ENCODE data around the gene OR7A5. TPM values are rescaled to one million over a fixed set of nuclear protein-coding genes. Genes with fewer than 3 reads are reported as not detected.

OR7A5 gene
- total and polyA plus RNA-seq, 2 of the 8 experiments (the other 6 are each of a cell fraction or from before 2014, with no cell fraction given) = not detected

DNA sequence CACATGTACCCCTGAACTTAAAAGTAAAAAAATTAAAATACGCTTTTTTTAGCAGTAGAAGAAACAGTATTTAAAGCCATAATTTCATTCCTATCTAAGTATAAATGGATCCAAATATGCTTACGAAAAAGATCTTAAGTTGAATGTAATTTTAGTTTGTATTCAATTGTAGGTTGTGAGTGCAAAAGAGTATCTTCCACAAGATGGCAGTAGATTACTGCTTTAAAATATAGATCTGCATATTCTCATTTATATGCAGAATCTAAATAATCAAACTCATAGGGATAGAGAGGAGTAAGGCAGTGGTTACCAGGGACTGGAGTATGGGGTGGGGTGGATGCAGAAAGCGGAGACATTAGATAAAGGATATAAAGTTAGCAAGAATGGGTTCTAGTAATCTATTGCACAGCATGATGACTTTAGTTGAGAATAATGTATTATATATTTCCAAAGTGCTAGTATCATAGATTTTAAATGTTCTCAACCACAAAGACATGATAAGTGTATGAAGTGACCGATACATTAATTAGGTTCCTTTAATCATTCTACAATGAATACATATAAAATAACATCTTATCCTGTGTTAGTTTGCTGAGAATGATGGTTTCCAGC lies 36.7 kb upstream of the OR7A5 start:
- Histone ChIP-seq H3K4ac (replicated peaks; ENCODE audit: insufficient read length, low read depth, low read length) (no peak overlapping the region), H3K4me2 (ENCODE audit: insufficient read depth in 1 of 2, low read depth in 2 of 2, low read length in 2 of 2) (no peak overlapping the region), H3K56ac (replicated peaks; ENCODE audit: insufficient read length, low read depth, low read length) (no peak overlapping the region), H3K14ac (ENCODE audit: insufficient read length) (no peak overlapping the region), H2BK5ac (ENCODE audit: low read depth, low read length) (no peak overlapping the region), H2AFZ (ENCODE audit: low read length) (no peak overlapping the region), H3K79me2 (ENCODE audit: control insufficient read depth in 1 of 2, insufficient read depth in 2 of 2, low read length in 2 of 2) (no peaks in the 10 kb centered on the region), H2BK15ac (ENCODE audit: low read length) (no peak overlapping the region), H2AK5ac (ENCODE audit: low read depth, low read length) (no peak overlapping the region), H2BK20ac (ENCODE audit: low read length) (no peak overlapping the region), H3K9me3 (ENCODE audit: insufficient read depth in 2 of 2, low read depth in 1 of 2, low read length in 1 of 2) (peaks cover 35 to 53% of the 10 kb centered on the region in 2 experiments), H3K27ac (ENCODE audit: low read depth, low read length) (no peak overlapping the region), H3K27me3 (replicated peaks in 1 of 4; ENCODE audit: control insufficient read depth in 3 of 4, extremely low read depth in 1 of 4, insufficient read depth in 3 of 4, low read length in 3 of 4) (no peaks in the 10 kb centered on the region), H2BK120ac (replicated peaks; ENCODE audit: low read depth, low read length) (no peak overlapping the region), H3K79me1 (ENCODE audit: low read depth, low read length) (no peaks in the 10 kb centered on the region), H4K8ac (ENCODE audit: extremely low read depth, insufficient read depth, low read length) (no peak overlapping the region), H4K91ac (replicated peaks; ENCODE audit: insufficient read length, low read length) (no peak overlapping the region), H4K20me1 (replicated peaks in 1 of 2; ENCODE audit: control insufficient read depth in 1 of 2, insufficient read depth in 2 of 2, low read length in 2 of 2) (no peaks in the 10 kb centered on the region), H3K23ac (ENCODE audit: insufficient read length) (no peak overlapping the region), H3K4me3 (ENCODE audit: extremely low read depth in 1 of 4, insufficient read depth in 2 of 4, low read depth in 3 of 4, low read length in 4 of 4) (no peak overlapping the region), H3K4me1 (replicated peaks in 1 of 4; ENCODE audit: control insufficient read depth in 3 of 4, insufficient read depth in 4 of 4, low read length in 3 of 4) (no peaks in the 10 kb centered on the region), H2BK12ac (ENCODE audit: low read depth, low read length) (no peak overlapping the region), H3K36me3 (ENCODE audit: control insufficient read depth in 2 of 4, insufficient read depth in 4 of 4, low read length in 3 of 4) (no peaks in the 10 kb centered on the region), H3K18ac (ENCODE audit: extremely low read depth, low read length) (no peak overlapping the region), H4K5ac (ENCODE audit: insufficient read length, low read depth, low read length) (no peak overlapping the region), H3K9ac (replicated peaks in 1 of 4; ENCODE audit: extremely low read depth in 1 of 4, low read depth in 3 of 4, low read length in 3 of 4) (no peak overlapping the region), H3K23me2 (ENCODE audit: low read depth, low read length) (no peaks in the 10 kb centered on the region; the same call in 1 of the 2 replicates)
- 84% methylated on average over 4 of the region's 4 CpGs; no CpG with 5 or more reads in 1 of the 2 experiments for WGBS, 2 experiments (ENCODE audit: extremely low coverage in 1 of 2, insufficient coverage in 1 of 2, insufficient read length in 1 of 2, insufficient replicate concordance in 2 of 2, low coverage in 1 of 2, low lambda C conversion rate in 2 of 2, missing lambda C conversion rate in 1 of 2)
- POLR2A ChIA-PET (ENCODE audit: partially characterized antibody) = no interaction called here
- DNase-seq (ENCODE audit: low read depth in 1 of 2, low spot score in 2 of 2) (no peak), FAIRE-seq (no peak)
- TF ChIP-seq RAD21 (IDR thresholded peaks at IDR 0.05 in 1 of 2, conservative IDR thresholded peaks at IDR 0.05 in 1 of 2; ENCODE audit: low read depth in 2 of 2, low read length in 2 of 2) (peak in 1 of 2 experiments; percentile 42; a peak in 3 of 4 replicates), KDM1A (IDR thresholded peaks at IDR 0.05; ENCODE audit: borderline replicate concordance, low read length) (no peak)
- TF ChIP-seq, protein P1, sequence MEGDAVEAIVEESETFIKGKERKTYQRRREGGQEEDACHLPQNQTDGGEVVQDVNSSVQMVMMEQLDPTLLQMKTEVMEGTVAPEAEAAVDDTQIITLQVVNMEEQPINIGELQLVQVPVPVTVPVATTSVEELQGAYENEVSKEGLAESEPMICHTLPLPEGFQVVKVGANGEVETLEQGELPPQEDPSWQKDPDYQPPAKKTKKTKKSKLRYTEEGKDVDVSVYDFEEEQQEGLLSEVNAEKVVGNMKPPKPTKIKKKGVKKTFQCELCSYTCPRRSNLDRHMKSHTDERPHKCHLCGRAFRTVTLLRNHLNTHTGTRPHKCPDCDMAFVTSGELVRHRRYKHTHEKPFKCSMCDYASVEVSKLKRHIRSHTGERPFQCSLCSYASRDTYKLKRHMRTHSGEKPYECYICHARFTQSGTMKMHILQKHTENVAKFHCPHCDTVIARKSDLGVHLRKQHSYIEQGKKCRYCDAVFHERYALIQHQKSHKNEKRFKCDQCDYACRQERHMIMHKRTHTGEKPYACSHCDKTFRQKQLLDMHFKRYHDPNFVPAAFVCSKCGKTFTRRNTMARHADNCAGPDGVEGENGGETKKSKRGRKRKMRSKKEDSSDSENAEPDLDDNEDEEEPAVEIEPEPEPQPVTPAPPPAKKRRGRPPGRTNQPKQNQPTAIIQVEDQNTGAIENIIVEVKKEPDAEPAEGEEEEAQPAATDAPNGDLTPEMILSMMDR (IDR thresholded peaks at IDR 0.05; ENCODE audit: control extremely low read depth in 1 of 3, insufficient read depth in 1 of 3, low read depth in 1 of 3, low read length in 3 of 3) = peak in 1 of 3 experiments; percentile 19; a peak in 2 of 4 replicates
- CTCF ChIA-PET (ENCODE audit: partially characterized antibody) = interaction anchor here (0.6 kb wide), 1 partner anchor 277 kb away, joined by 3 read pairs; no protein-coding TSS in a partner anchor
